Aorta (tissue), 4 donors: ENCODE data around the gene PFN4. TPM values are rescaled to one million over a fixed set of nuclear protein-coding genes. Genes with fewer than 3 reads are reported as not detected.

Experiments
- polyA plus RNA-seq, 2 donors: library from polyadenylated mRNA; stranded (reverse); fragments of 200-250 nt; gene quantifications; one replicate each; pipeline ENCODE4 v1.2.3, GENCODE V29; 2013
- total RNA-seq, 2 donors: library from RNA; stranded (reverse); fragmentation: NEBNext Ultra II Directional; extraction: Animal tissue kit (Norgen Biotek cat#: 25700); gene quantifications; one replicate each; pipeline ENCODE4 v1.2.1, GENCODE V29; 2021
- donor health status: healthy with polysubstance abuse.
- donor health status: Bipolar disorder and iron deficiency.
- donor health status: DM: no; HTN: no; CAD: no.
- donor health status: DM: yes; HTN: yes; CAD: no.

PFN4 gene
- total and polyA plus RNA-seq, 4 donors, result 0.26 to 0.93 (median 0.63) TPM; not detected in 1

Other genes with a start within 250 kb of the PFN4 start
- 10 to 100 TPM; 33.4 to 45.8 TPM for gene ATAD2B, start 196.2 kb downstream of the PFN4 start, total RNA-seq
- 1 to 10 TPM; 2.3 to 3.6 TPM for gene ATAD2B, start 196.2 kb downstream of the PFN4 start, polyA plus RNA-seq
- 10 to 100 TPM; 16.8 to 19.5 TPM for gene UBXN2A, start 182.9 kb downstream of the PFN4 start, total RNA-seq
- gene UBXN2A, start 182.9 kb downstream of the PFN4 start, polyA plus RNA-seq, result 10 to 100 TPM; 10.0 to 11.5 TPM
- gene MFSD2B, start 113.2 kb downstream of the PFN4 start, total RNA-seq, result under 1 TPM; 0.33 to 0.42 TPM
- gene MFSD2B, start 113.2 kb downstream of the PFN4 start, polyA plus RNA-seq, result under 1 TPM in 1 of 2 donors, not detected in 1; 0.05 TPM
- 10 to 100 TPM in 1 of 2 donors, 1 to 10 TPM in 1; 8.3 to 11.2 TPM for gene WDCP, start 75.9 kb downstream of the PFN4 start, total RNA-seq
- gene WDCP, start 75.9 kb downstream of the PFN4 start, polyA plus RNA-seq, result 1 to 10 TPM; 1.3 to 3.5 TPM
- 1 to 10 TPM; 5.9 to 7.3 TPM for gene FKBP1B, start 73.6 kb downstream of the PFN4 start, total RNA-seq
- 10 to 100 TPM; 18.7 to 24.8 TPM for gene FKBP1B, start 73.6 kb downstream of the PFN4 start, polyA plus RNA-seq
- 10 to 100 TPM; 54.4 to 60.5 TPM for gene SF3B6, start 47.0 kb downstream of the PFN4 start, total RNA-seq
- gene SF3B6, start 47.0 kb downstream of the PFN4 start, polyA plus RNA-seq, result 100 to 1,000 TPM; 115 to 158 TPM
- 10 to 100 TPM in 1 of 2 donors, 1 to 10 TPM in 1; 7.3 to 21.0 TPM for gene TP53I3, start 38.5 kb downstream of the PFN4 start, total RNA-seq
- 10 to 100 TPM; 30.2 to 35.5 TPM for gene TP53I3, start 38.5 kb downstream of the PFN4 start, polyA plus RNA-seq
- gene FAM228B, start 135 bp upstream of the PFN4 start, total RNA-seq, result 10 to 100 TPM; 36.7 to 47.8 TPM
- 10 to 100 TPM; 30.0 to 31.1 TPM for gene FAM228B, start 135 bp upstream of the PFN4 start, polyA plus RNA-seq
- 1 to 10 TPM; 1.7 to 3.9 TPM for gene FAM228A, start 51.7 kb upstream of the PFN4 start, total RNA-seq
- 1 to 10 TPM; 1.0 to 4.7 TPM for gene FAM228A, start 51.7 kb upstream of the PFN4 start, polyA plus RNA-seq
- 10 to 100 TPM; 61.1 to 87.0 TPM for gene ITSN2, start 237.2 kb upstream of the PFN4 start, total RNA-seq
- 10 to 100 TPM; 20.5 to 26.7 TPM for gene ITSN2, start 237.2 kb upstream of the PFN4 start, polyA plus RNA-seq